HG02852 (cell line): Measurements from ENCODE around the gene FCSK.
A peak's percentile ranks its signal among the peaks of the same experiment; 100 is the strongest.
"Not testable (repeated sequence)": the region's sequence is repeated elsewhere in the genome, so short reads cannot be mapped to it uniquely, and the experiment has no call there.

ENCODE experiments used
- ATAC-seq: cut with Tn5 transposase; IDR thresholded peaks from one replicate; pipeline ENCODE4 v1.9.1; 2021; ENCODE audit warnings: mild to moderate bottlenecking, moderate library complexity; ENCODE audit not compliant: unreplicated experiment

Gene FCSK

GRCh38 chr16:70430667-70431536 is 23.5 kb upstream of the FCSK start:
- peak; percentile 55 for ATAC-seq

DNA sequence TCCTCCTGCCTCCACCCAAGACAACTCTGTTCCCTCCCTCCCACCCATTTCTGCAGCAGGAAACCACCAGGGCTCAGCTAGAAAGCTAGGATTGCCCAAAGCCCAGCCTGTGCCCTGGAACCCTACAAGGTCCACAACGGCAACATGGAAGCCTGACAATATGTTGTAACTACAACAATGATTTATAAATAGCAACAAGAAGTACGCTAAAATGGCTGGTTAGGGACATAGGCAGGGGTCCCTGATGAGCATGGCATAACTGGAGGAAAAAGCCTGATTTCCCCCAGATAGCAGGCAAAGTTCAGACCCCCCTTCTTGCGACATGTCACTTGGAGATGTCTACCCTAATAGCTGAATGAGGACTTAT is 22.1 kb upstream of the FCSK start:
- no peak for ATAC-seq

DNA sequence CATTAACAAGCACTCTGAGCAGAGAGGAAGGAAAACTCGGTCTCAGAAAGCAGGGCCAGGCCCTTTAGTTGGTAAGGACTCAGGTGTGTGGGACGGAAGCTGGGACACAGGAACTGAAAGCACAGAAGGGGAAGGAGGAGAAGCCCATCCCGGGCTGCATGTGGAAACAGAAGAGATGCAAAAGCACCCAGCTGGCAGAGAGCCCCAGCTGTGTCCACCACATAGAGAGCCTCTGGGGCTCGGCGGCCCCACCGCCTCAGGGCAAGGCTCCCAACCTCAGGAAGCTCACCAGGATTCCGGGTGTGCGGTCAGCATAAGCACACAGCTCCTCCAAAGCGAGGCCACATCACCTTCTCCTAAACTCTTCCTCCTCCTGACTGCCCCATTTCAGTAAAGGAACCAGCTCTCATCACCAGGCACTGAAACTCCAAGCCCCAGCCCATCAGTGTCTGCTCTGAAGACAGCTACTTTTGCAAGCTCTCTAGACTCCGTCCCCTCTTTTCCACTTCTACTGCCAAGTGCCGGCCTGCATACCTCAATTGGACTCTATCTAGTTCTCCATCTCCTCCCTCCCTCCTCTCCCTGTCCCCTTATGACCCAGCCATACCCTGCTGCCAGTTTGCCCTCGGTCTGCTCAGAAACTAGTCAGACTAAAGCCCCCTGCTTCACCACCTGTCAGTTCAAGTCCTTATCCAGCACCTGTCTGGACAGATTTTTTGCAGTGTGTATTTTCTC is 21.5 kb upstream of the FCSK start:
- no peak for ATAC-seq

GRCh38 chr16:70433458-70434103 is 20.8 kb upstream of the FCSK start:
- no peak for ATAC-seq

DNA sequence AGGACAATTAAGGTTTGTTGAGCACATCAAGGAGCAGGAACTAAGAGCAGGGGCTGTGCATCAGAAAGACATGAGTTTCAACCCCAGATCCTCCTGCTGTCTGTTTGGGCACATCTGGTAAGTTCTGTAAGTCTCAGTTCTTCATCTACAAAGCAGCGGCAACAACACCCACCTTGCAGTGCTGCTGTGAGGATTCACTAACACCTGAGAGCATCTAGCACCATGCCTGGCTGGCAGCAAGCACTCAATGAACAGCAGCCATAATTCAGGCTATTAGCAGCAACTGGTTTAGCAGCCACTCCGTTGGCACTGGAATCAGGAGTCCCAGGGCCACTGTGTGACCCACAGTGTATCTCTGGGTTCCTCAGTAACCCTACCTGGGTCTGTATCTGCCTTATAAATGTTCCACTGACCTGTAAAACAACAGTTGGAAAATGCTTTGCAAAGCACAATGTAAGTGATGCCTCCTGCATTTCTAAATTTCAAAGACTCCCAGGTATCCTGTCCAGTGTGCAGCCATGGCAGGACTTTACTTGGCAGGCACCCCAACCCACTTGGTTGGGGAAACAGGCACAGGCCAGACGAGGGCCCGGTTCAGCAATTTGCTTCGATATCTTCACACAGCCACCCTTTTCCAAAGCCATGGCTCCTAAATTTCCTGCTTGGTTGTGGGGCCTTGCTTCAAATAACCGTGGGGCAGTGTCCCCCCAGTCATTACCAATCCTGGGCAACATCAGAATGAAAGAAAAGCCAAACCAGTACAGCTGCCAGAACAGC is 19.7 kb upstream of the FCSK start:
- no peak for ATAC-seq

- no peak for ATAC-seq
These were observed 17.3 kb upstream of the FCSK start for GRCh38 chr16:70437017-70437581.

DNA sequence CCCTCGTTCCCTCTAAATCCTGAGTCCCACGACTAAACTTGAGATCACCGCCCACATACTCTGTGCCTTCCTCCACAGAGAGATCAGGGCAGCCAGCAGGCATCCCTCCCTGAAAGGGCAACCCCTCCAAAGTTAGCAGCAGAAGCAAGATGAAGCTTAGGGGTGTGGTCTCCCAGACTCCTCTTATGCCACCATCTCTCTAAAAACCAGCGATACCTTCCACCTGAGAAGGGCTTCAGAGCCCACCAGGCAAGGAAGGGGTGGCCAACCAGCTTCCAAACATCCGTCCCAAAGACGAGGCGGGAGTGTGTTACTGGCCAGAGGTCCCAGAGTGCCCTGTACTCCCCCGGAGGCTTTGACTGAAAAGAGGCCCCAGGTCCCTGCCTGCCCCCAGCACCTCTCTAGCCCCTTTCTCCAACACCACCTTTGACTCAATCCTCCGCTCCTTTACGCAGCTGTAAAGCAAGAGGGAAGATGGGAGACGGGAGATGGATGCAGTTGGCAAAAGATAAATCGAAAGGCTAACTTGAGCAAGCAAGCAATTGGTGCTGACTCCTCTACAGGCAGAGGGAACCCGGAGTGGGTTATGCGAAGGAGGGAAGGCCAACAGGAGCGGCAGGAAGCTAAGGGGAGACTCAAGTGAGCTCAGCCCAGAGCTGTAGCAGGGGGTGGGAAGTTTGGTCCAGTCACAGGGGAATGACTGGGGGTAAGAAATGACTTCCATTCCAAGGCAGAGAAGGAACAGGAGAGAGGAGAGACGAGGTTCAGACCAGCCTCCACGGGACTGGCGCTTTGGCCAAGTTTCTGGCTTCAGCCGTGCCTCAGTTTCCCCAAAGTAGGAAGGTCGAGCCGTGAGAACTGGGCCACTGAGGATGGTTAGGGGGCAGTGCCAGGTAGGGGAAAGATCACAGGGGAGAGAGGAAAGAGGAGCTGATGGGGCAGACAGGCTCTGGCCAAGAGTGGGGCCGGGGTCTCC is 16.5 kb upstream of the FCSK start:
- no peak for ATAC-seq

- ATAC-seq, result peak; percentile 1
These were observed 15.8 kb upstream of the FCSK start for GRCh38 chr16:70438585-70438968.

DNA sequence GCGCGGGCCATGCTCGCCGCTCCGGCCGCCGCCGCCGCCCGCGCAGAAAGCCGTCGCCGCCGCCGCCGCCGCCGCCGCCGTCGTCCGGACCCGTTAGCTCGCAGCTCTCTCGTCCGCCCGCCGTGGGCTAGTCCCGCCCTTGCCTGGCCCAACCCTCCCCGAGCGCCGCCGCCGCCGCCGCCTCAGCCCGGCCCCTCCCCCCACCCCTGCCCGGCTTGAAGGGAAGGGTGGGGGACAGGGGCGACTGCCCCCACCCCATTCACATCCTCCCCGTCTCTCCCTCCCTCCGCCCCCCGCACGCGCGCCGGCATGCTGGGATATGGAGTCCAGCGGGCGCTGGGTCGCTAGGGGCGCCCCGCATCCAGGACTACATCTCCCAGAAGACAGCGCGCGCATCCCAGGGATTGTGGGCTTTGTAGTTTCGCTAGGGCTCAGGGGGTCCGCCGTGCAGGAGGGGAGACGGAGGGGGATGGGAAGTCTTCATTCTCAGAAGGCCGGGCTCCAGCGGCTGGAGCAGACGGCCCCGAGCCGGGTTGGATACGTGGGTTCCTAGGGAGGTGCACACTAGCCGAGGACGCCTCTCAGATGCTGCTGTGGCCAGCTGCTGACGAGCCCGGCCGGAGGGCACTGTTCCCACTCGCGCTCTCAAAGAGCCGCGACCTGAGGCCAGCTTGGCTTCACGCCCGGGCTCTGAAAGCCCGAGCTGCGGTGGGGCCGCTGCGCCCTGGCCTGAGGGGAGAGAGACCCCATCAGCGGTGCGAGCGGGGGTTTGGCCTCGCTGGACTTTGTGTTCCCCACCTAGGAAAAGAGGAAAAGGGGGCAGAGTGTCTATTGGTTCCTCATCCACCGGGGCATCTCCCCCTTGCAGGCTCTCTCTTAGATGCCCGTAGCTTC is 15.2 kb upstream of the FCSK start, which contains the start of gene ST3GAL2:
TSS of gene ST3GAL2 (minus strand) at position 132 of the 894 bp plus-strand sequence. CDS start 40,570 bp downstream, outside the sequence.
- peak; percentile 81 for ATAC-seq

DNA sequence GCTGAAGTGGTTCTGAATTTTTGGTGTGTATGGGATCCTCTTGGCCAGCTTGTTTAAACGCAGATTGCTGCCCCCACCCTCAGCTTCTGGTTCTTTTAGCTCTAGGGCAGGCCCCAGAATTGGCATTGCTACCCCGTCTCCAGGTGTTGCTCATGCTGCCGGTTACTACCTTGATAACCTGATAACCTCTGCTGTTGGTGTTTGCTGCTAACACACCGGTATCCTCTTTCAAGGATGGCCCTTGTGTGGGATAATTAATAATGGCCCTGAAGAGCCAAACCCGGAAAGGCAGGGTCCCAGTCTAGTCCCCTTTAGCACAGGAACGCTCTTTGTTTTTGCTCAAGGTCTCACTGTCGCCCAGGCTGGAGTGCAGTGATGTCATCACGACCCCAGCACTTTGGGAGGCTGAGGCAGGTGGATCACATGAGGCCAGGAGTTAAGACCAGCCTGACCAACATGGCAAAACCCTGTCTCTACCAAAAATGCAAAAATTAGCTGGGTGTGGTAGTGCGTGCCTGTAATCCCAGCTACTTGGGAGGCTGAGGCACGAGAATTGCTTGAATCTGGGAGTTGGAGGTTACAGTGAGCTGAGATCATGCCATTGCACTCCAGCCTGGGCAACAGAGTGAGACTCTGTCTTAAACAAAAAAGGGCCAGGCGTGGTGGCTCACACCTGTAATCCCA is 14.2 kb upstream of the FCSK start:
- no peak for ATAC-seq

DNA sequence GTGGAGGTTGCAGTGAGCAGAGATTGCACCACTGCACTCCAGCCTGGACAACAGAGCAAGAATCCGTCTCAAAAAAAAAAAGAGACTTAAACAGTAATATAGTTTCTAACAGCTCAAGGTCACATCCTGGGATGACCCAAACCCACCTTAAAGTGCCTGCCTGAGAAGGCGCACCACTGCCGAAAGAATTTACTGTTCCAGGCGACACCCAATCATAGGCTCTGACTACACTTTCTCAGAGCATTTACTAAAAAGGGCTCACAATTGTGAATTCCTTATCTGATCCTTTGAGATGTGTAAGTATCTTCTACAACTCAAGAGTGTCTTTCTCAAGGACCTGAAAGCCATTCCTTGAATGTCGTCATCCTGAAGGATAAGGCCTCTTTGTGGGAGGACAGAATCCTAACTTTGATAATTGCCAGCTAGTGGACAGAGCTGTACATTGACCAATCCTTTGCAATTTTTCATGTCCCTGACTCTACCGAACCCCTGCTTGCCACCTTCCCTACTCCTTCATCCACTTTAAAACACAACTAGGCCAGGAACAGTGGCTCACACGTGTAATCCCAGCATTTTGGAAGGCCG is 12.9 kb upstream of the FCSK start:
- ATAC-seq, result no peak

DNA sequence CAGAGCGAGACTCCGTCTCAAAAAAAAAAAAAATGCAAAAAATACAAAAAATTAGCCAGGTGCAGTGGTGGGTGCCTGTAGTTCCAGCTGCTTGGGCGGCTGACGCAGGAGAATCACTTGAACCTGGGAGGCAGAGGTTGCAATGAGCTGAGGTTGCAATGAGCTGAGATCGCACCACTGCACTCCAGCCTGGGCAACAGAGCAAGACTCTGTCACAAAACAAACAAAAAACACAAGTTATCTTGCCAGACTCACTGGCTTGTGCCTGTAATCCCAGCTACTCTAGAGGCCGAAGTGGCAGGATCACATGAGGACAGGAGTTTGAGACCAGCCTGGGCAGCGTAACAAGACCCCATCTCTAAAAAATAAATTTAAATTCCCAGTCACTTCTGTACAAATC is 12.1 kb upstream of the FCSK start:
- ATAC-seq, result no peak

DNA sequence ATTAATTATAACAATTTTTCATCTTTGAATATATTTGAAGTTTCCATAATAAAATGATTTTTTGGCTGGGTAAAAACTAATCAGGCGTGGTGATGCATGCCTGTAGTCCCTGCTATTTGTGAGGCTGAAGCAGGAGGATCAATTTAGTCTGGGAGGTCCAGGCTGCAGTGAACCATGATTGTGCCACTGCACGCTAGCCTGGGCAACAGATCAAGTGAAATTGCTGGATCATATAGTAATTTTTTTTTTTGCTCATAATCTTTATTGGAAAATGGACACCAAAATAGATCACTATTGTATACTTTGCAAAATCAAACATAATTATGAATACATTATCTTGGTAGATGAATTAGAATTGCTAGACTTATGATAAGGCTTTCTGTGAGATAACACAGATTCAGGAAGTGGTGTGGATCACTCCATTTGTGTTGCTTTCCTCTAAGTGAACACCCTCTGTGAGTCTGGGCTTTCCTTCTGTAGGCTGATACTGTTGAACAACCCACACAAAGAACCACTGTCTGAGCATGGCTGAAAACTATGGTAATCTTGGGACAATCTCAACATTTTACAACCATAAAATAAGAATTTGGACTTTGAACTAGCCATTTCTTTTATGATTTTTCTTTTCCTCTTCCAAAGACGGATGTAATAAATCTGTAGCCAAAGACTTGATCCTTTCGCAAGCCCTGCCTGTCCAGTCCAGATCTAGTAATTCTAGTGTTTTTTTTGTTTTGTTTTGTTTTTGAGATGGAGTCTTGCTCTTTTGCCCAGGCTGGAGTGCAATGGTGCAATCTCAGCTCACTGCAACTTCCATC is 9.9 kb upstream of the FCSK start:
- no peak for ATAC-seq

DNA sequence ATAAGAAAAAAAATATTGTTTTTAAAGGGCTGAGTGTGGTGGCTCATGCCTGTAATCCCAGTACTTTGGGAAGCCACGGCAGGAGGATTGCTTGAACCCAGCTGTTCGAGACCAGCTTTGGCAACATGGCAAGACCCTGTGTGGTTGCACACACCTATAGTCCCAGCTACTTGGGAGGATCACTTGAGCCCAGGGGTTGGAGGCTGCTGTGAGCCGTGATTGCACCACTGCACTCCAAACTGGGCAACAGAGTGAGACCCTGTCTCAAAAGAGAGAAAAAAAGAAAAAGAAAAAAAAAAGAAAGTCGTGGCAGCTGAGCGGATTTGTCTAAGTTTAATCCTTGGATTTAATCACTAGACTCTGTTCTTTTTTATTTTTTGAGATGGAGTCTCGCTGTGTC is 6.3 kb upstream of the FCSK start:
- no peak for ATAC-seq

GRCh38 chr16:70450142-70451003 is 4.0 kb upstream of the FCSK start:
- not testable (repeated sequence) for ATAC-seq

GRCh38 chr16:70451004-70451340 is 3.4 kb upstream of the FCSK start:
- ATAC-seq, result not testable (repeated sequence)
